Ovary (tissue), 9 donors: ENCODE measurements around the gene AP3S2. TPM values are rescaled to one million over a fixed set of nuclear protein-coding genes. Genes with fewer than 3 reads are reported as not detected.
"Not testable (repeated sequence)": the region's sequence is repeated elsewhere in the genome, so short reads cannot be mapped to it uniquely, and the experiment has no call there.

Experiments
- DNase-seq, 5 donors: peaks; one replicate each; pipeline ENCODE4 v3.0.0-alpha.2; 2019 to 2020
- H3K27ac ChIP-seq, 2 donors: fragments of 200-600 bp; one replicate each; pipeline versions ENCODE4 v1.5.1 to v1.8.0; 2019 to 2022
- H3K27me3 ChIP-seq: fragments of 200-600 bp; one replicate; pipeline ENCODE4 v1.8.0; 2022
- H3K36me3 ChIP-seq: fragments of 200-600 bp; sonication (generic); one replicate; pipeline ENCODE4 v1.5.1; 2019
- H3K4me1 ChIP-seq: one replicate; pipeline ENCODE4 v1.8.1; 2013; ENCODE audit warnings: mild to moderate bottlenecking, moderate library complexity; ENCODE audit not compliant: insufficient read depth
- H3K4me3 ChIP-seq: fragments of 200-600 bp; sonication (generic); one replicate; pipeline ENCODE4 v1.5.1; 2017
- H3K9me3 ChIP-seq, 2 donors: fragments of 200-600 bp in 1 of 2; sonication (generic) in 1 of 2; one replicate each; pipeline versions ENCODE4 v1.5.1 to v1.8.1; 2013 to 2019; ENCODE audit warnings: mild to moderate bottlenecking in 1 of 2, moderate library complexity in 1 of 2
- EP300 ChIP-seq: sonication (generic); formaldehyde crosslinking; IDR thresholded peaks from one replicate; pipeline ENCODE4 v1.6.1; 2017; ENCODE audit warnings: antibody characterized with exemption
- POLR2A ChIP-seq: fragments of 450-650 bp; IDR thresholded peaks from one replicate; pipeline ENCODE4 v1.6.1; 2017; ENCODE audit warnings: antibody characterized with exemption, mild to moderate bottlenecking, moderate library complexity
- WGBS, 3 donors: extraction: QIAGEN DNeasy Blood & Tissue Kit in 1 of 3; methylation state at CpG; one replicate each; pipeline versions ENCODE4 v1.1.5 to v1.1.7; 2013 to 2017; 5-methylcytosine and 5-hydroxymethylcytosine counted together
- intact Hi-C, 4 donors: fragments of 100-400 bp; cut with DNase I; formaldehyde crosslinking; loops; one replicate each; pipeline versions ENCODE4 v1.11.0 to v1.15.1; 2022 to 2023
- polyA plus RNA-seq, 2 donors: library from polyadenylated mRNA; stranded (reverse); fragments of 200-250 nt in 1 of 2; fragments of 350-450 nt in 1 of 2; fragmentation: Illumina TruSeq in 1 of 2; extraction: RNeasy Lipid Tissue Mini Kit (QIAGEN cat#74804) in 1 of 2; gene quantifications; one replicate each; pipeline ENCODE4 v1.2.3, GENCODE V29; 2013 to 2014
- total RNA-seq, 7 donors: library from RNA; depleted of rRNA in 2 of 7; stranded (reverse); fragments of >200 nt in 2 of 7; fragmentation: NEBNext Ultra II Directional in 3 of 7; extraction: Animal tissue kit (Norgen Biotek cat#: 25700) in 3 of 7; gene quantifications; one replicate each; pipeline versions ENCODE4 v1.1.0 to v1.2.4, GENCODE V29; 2016 to 2023
- TF ChIP-seq, protein P1 (sequence below), 3 donors: fragments of 450-650 bp in 2 of 3; fragments of 200-600 bp in 1 of 3; IDR thresholded peaks; one replicate each; pipeline versions ENCODE4 v1.5.1 to v1.8.0; 2016 to 2022; ENCODE audit warnings: antibody characterized with exemption in 3 of 3, mild to moderate bottlenecking in 1 of 3
- donor health status: DM: no; HTN: no; CAD: no; lungs with moderate emphysema.
- donor health status: DM: no; HTN: no; CAD: no.
- donor health status: Bipolar disorder and iron deficiency.
- donor health status: DM: yes; HTN: yes; CAD: no.
- donor health status: DM: no; HTN: no; CAD: no.
- donor health status: DM: yes; HTN: yes; CAD: no.

AP3S2 gene
- total and polyA plus RNA-seq, 9 donors: 15.3 to 57.1 (median 30.7) TPM

DNA sequence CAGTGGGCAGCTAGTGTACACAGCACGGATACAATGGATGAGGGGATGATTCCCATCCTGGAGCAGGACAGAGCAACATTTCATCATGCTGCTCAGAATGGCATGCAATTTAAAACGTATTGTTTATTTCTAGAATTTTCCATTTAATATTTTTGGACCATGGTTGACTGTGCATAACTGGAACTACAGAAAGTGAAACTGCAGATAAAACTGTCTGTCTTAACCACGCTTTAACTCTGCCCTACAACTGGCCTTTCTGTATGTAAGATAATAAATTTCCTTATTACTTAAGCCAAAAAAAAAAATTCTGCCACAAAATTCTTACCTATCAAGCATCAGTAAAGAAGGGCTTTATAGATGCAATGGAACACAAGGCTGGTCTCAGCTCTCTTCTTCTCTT, 33.4 kb downstream of the AP3S2 start:
- Histone ChIP-seq H3K27ac (no peak overlapping the region), H3K4me1 (peaks cover 4% of the 10 kb centered on the region), H3K36me3 (no peaks in the 10 kb centered on the region), H3K9me3 (no peaks in the 10 kb centered on the region), H3K4me3 (no peak overlapping the region), H3K27me3 (no peaks in the 10 kb centered on the region)
- DNase-seq: no peak
- intact Hi-C loops: no loop called here
- 58 to 71% (median 65%) methylated on average over 3 of the region's 3 CpGs for WGBS, 3 donors
- TF ChIP-seq EP300 (no peak), POLR2A (no peak)
- TF ChIP-seq, protein P1, sequence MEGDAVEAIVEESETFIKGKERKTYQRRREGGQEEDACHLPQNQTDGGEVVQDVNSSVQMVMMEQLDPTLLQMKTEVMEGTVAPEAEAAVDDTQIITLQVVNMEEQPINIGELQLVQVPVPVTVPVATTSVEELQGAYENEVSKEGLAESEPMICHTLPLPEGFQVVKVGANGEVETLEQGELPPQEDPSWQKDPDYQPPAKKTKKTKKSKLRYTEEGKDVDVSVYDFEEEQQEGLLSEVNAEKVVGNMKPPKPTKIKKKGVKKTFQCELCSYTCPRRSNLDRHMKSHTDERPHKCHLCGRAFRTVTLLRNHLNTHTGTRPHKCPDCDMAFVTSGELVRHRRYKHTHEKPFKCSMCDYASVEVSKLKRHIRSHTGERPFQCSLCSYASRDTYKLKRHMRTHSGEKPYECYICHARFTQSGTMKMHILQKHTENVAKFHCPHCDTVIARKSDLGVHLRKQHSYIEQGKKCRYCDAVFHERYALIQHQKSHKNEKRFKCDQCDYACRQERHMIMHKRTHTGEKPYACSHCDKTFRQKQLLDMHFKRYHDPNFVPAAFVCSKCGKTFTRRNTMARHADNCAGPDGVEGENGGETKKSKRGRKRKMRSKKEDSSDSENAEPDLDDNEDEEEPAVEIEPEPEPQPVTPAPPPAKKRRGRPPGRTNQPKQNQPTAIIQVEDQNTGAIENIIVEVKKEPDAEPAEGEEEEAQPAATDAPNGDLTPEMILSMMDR (IDR thresholded peaks at IDR 0.05): no peak

DNA sequence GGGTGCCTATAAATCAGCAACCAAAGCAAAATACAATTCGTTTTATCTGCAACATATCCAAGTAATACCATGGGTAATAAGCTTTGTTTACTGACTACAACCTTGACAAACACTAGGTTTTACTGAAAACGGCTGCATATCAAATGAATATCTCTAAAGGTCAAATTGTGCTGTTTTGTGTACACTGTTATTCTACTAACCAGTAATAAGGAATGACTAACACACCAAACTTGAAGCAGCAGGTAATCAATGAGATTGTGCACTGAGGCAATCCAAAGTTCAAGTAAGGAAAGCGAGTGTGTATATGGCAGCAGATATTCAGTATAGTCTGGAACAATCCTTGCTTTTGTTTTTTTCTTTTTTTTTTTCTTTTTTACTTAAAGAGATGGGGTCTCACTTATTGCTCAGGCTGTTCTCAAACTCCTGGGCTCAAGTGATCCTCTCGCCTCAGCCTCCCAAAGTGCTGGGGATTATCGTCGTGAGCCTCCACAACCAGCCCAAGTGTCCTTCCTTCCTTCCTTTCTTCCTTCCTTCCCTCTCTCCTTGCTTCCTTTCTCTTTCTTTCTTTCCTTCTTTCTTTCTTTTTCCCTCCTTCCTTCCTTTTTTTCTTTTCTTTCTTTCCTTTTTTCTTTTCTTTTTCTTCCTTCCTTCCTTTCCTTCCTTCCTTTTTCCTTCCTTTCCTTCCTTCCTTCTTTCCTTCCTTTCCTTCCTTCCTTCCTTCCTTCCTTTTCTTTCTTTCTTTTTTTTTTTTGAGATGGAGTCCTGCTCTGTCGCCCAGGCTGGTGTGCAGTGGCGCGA, 34.9 kb downstream of the AP3S2 start:
- 83 to 84% (median 83%) methylated on average over 9 of the region's 9 CpGs for WGBS, 3 donors
- DNase-seq: no peak
- peaks cover 2% of the 10 kb centered on the region for H3K4me1 ChIP-seq
- no peaks in the 10 kb centered on the region for H3K36me3 ChIP-seq
- H3K4me3 ChIP-seq: no peak overlapping the region
- TF ChIP-seq, protein P1 (IDR thresholded peaks at IDR 0.05): no peak
- no peak for TF ChIP-seq EP300
- no peak for TF ChIP-seq POLR2A
- no peaks in the 10 kb centered on the region for H3K9me3 ChIP-seq
- no peaks in the 10 kb centered on the region for H3K27me3 ChIP-seq
- H3K27ac ChIP-seq: no peak overlapping the region
- intact Hi-C loops: no loop called here

DNA sequence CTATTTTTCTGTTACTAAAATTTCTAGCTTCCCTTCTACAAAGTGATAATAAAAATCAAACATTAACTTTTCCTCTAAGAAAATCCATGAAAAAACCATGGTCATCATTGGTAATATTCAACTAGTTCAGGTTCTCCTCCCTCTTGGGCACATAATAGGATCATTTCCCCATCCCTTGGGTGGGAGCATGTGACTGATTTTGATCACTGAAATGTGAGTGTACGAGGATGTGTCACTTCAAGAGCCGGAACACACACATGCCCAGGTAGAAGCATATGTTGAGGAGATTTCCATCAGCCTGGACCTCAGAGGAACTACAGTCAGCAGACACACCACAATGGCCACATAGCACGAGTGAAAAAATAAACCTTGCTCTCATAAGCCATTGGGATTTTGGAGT, 36.1 kb downstream of the AP3S2 start:
- 91 to 97% (median 93%) methylated on average over 3 of the region's 3 CpGs for WGBS, 3 donors
- no peak for TF ChIP-seq POLR2A
- no peak for TF ChIP-seq EP300
- TF ChIP-seq, protein P1 (IDR thresholded peaks at IDR 0.05): no peak
- H3K9me3 ChIP-seq: no peaks in the 10 kb centered on the region
- H3K27ac ChIP-seq: no peak overlapping the region
- no peaks in the 10 kb centered on the region for H3K27me3 ChIP-seq
- no peak overlapping the region for H3K4me3 ChIP-seq
- H3K36me3 ChIP-seq: no peaks in the 10 kb centered on the region
- DNase-seq: no peak
- intact Hi-C loops: no loop called here
- no peaks in the 10 kb centered on the region for H3K4me1 ChIP-seq

DNA sequence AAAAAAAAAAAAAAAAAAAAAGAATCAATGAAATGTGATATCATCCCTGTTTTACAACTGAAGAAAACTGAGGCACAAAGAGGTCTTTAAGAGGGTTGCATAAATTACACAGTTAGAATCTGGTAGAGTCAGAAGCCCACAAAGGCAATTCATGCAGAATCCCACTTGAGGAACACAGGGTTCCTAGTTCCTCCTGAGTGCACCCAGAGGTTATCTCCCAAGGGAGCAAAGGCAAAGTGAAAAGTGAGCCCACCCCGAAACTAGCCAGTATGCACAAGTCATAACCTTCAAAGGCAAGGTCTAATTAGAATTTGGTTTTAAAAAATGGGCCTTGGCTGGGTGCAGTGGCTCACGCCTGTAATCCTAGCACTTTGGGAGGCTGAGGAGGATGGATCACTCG, 37.8 kb downstream of the AP3S2 start:
- Histone ChIP-seq H3K4me1 (no peaks in the 10 kb centered on the region), H3K9me3 (no peaks in the 10 kb centered on the region), H3K4me3 (no peak overlapping the region), H3K36me3 (no peaks in the 10 kb centered on the region), H3K27ac (no peak overlapping the region), H3K27me3 (no peaks in the 10 kb centered on the region)
- DNase-seq: no peak
- intact Hi-C loops: no loop called here
- TF ChIP-seq POLR2A (no peak), EP300 (no peak)
- TF ChIP-seq, protein P1 (IDR thresholded peaks at IDR 0.05): no peak
- WGBS, 3 donors: 92 to 96% (median 95%) methylated on average over 3 of the region's 3 CpGs

DNA sequence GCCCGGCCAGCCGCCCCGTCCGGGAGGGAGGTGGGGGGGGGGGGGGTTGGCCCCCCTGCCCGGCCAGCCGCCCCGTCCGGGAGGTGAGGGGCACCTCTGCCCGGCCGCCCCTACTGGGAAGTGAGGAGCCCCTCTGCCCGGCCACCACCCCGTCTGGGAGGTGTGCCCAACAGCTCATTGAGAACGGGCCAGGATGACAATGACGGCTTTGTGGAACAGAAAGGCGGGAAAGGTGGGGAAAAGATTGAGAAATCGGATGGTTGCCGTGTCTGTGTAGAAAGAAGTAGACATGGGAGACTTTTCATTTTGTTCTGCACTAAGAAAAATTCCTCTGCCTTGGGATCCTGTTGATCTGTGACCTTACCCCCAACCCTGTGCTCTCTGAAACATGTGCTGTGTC, 38.9 kb downstream of the AP3S2 start:
- H3K36me3 ChIP-seq, intact Hi-C loops, DNase-seq, H3K27me3 ChIP-seq, H3K4me3 ChIP-seq, H3K27ac ChIP-seq, H3K9me3 ChIP-seq, H3K4me1 ChIP-seq: not testable (repeated sequence)
- 92 to 98% (median 95%) methylated on average over 7 to 12 of the region's 17 CpGs for WGBS, 3 donors
